ENCODE results near the gene LRR1. TPM values are rescaled to one million over a fixed set of nuclear protein-coding genes. Genes with fewer than 3 reads are reported as not detected.

LRR1 gene
- total and polyA plus RNA-seq, 9 of the 15 experiments (the other 6 are each of a cell fraction or from before 2014, with no cell fraction given): 26.5 to 58.1 (median 31.8) TPM

DNA sequence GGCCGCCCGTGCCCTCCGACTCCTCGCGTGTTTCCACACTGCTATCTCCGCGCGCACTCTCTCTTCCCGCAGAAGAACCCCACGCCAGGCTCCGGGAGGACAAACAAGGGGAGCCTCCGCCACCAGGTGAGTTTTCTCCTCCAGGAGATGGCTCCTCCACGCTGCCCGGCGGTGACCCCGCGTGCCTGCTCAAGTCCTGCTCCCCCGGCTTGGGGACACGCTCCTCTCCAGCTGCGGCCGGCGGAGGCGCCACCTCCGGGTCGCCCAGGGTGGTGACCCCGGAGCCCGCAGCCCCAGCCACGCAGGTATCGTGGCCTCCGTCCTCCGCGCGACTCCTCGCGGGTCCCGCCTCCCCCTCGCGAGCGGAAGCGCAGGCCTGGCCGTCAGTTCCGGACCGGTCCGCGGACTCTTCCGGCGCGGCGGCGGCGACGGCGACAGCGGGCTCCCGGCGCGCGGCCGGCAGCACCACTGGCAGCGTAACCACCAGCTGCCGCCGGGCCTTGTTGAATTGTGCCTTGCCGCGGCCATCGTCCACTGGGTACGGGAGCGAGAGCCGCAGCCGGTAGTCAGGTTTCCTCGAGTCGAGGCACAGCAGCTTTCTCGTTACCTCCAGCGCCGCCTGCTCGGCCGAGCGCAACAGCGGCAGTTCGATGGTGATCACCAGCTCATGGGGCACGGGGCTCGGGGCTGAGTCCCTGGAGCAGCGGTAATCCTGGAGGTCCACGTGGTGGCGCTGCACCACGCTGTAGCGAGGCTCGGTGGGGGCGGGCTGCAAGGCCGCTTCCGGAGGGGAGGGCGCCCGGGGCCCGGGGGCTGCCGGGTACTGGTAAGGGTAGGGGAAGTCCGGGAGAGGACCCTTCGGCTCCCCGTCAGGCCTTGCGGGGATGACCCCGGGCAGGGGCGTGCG is 35.2 kb downstream of the LRR1 start (continued):
- TF ChIP-seq, protein P1, sequence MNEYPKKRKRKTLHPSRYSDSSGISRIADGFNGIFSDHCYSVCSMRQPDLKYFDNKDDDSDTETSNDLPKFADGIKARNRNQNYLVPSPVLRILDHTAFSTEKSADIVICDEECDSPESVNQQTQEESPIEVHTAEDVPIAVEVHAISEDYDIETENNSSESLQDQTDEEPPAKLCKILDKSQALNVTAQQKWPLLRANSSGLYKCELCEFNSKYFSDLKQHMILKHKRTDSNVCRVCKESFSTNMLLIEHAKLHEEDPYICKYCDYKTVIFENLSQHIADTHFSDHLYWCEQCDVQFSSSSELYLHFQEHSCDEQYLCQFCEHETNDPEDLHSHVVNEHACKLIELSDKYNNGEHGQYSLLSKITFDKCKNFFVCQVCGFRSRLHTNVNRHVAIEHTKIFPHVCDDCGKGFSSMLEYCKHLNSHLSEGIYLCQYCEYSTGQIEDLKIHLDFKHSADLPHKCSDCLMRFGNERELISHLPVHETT (CRISPR knock-in tag; conservative IDR thresholded peaks at IDR 0.05 in 1 of 2, IDR thresholded peaks at IDR 0.05 in 1 of 2): peak in 1 of 2 experiments; percentile 93; a peak in 2 of 4 replicates
- TF ChIP-seq POLR3G (IDR thresholded peaks at IDR 0.05; ENCODE audit: extremely low read depth, insufficient read length, insufficient replicate concordance): no peak
- peak; percentile 49; the same call in 1 of the 2 replicates for TF ChIP-seq SMAD4 (CRISPR knock-in tag; conservative IDR thresholded peaks at IDR 0.05)
- TF ChIP-seq RUNX1 (IDR thresholded peaks at IDR 0.05; ENCODE audit: low read depth): no peak
- TF ChIP-seq U2AF2 (optimal IDR thresholded peaks at IDR 0.05; ENCODE audit: low read depth, low read length): no peak
- no peak for TF ChIP-seq ZKSCAN1 (IDR thresholded peaks at IDR 0.05; ENCODE audit: low read depth, low read length)
- no peak for TF ChIP-seq FOXP1 (CRISPR knock-in tag; IDR thresholded peaks at IDR 0.05)
- TF ChIP-seq, protein P2, sequence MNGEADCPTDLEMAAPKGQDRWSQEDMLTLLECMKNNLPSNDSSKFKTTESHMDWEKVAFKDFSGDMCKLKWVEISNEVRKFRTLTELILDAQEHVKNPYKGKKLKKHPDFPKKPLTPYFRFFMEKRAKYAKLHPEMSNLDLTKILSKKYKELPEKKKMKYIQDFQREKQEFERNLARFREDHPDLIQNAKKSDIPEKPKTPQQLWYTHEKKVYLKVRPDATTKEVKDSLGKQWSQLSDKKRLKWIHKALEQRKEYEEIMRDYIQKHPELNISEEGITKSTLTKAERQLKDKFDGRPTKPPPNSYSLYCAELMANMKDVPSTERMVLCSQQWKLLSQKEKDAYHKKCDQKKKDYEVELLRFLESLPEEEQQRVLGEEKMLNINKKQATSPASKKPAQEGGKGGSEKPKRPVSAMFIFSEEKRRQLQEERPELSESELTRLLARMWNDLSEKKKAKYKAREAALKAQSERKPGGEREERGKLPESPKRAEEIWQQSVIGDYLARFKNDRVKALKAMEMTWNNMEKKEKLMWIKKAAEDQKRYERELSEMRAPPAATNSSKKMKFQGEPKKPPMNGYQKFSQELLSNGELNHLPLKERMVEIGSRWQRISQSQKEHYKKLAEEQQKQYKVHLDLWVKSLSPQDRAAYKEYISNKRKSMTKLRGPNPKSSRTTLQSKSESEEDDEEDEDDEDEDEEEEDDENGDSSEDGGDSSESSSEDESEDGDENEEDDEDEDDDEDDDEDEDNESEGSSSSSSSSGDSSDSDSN (IDR thresholded peaks at IDR 0.05; ENCODE audit: borderline replicate concordance in 1 of 2, low read depth in 2 of 2, low read length in 2 of 2): peak; percentile 31 to 63; a peak in 1 of 4 replicates
- no peak for TF ChIP-seq CBFA2T2 (conservative IDR thresholded peaks at IDR 0.05)
- peak; percentile 71 for TF ChIP-seq CCNT2 (IDR thresholded peaks at IDR 0.05; ENCODE audit: borderline replicate concordance, extremely low read depth, insufficient read length, low read depth, low read length)
- peak; percentile 89 for TF ChIP-seq CREM (IDR thresholded peaks at IDR 0.05; ENCODE audit: low read depth)
- TF ChIP-seq, protein P3, sequence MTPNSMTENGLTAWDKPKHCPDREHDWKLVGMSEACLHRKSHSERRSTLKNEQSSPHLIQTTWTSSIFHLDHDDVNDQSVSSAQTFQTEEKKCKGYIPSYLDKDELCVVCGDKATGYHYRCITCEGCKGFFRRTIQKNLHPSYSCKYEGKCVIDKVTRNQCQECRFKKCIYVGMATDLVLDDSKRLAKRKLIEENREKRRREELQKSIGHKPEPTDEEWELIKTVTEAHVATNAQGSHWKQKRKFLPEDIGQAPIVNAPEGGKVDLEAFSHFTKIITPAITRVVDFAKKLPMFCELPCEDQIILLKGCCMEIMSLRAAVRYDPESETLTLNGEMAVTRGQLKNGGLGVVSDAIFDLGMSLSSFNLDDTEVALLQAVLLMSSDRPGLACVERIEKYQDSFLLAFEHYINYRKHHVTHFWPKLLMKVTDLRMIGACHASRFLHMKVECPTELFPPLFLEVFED (CRISPR knock-in tag; conservative IDR thresholded peaks at IDR 0.05): no peak
- TF ChIP-seq SETDB1 (IDR thresholded peaks at IDR 0.05; ENCODE audit: low read length): no peak
- TF ChIP-seq CREB1 (IDR thresholded peaks at IDR 0.05): peak; percentile 81
- TF ChIP-seq CREB1 (CRISPR knock-in tag; IDR thresholded peaks at IDR 0.05): peak; percentile 85

Measured in K562 (cell line).